ENCODE measurements around the gene TTC21A. TPM values are rescaled to one million over a fixed set of nuclear protein-coding genes. Genes with fewer than 3 reads are reported as not detected.
A peak's percentile ranks its signal among the peaks of the same experiment; 100 is the strongest.

TTC21A gene
- total RNA-seq, 2 donors from 2014 or later: 6.7 to 46.5 TPM

- TF ChIP-seq POLR2A (IDR thresholded peaks at IDR 0.05) (no peak), CTCF (IDR thresholded peaks at IDR 0.05) (peak in 1 of 7 experiments; percentile 24)
- intact Hi-C loops (cut with DNase I): loop anchor here (5.0 kb wide), 1 partner anchor 41 kb away; no protein-coding TSS in a partner anchor
- ATAC-seq (no peak), DNase-seq (peak in 1 of 4 donors; percentile 63)
- 54 to 56% methylated on average over 11 of the region's 11 CpGs for WGBS, 2 donors
- Histone ChIP-seq H3K4me3 (no peak overlapping the region), H3K9me3 (no peaks in the 10 kb centered on the region), H3K4me1 (peaks cover 90% of the 10 kb centered on the region), H3K27ac (peak overlapping the region; percentile 33 to 100 (median 100)), H3K27me3 (no peaks in the 10 kb centered on the region), H3K36me3 (replicated peaks in 1 of 2; ENCODE audit: insufficient read depth in 1 of 2, low read depth in 2 of 2) (peaks cover 20 to 21% of the 10 kb centered on the region in 2 donors)
Measured at GRCh38 chr3:39146083-39146501, 38.6 kb downstream of the TTC21A start.

- peaks cover 90% of the 10 kb centered on the region for H3K4me1 ChIP-seq
- peaks cover 20 to 21% of the 10 kb centered on the region in 2 donors for H3K36me3 ChIP-seq (replicated peaks in 1 of 2; ENCODE audit: insufficient read depth in 1 of 2, low read depth in 2 of 2)
- intact Hi-C loops (cut with DNase I): loop anchor here (5.0 kb wide), 1 partner anchor 40 kb away; no protein-coding TSS in a partner anchor
- H3K27me3 ChIP-seq: no peaks in the 10 kb centered on the region
- no peak overlapping the region for H3K4me3 ChIP-seq
- H3K9me3 ChIP-seq: no peaks in the 10 kb centered on the region
- TF ChIP-seq CTCF (IDR thresholded peaks at IDR 0.05): peak in 1 of 7 experiments; percentile 3
- peak in 1 of 3 donors; percentile 28 for TF ChIP-seq POLR2A (IDR thresholded peaks at IDR 0.05)
- 25 to 37% methylated on average over 11 to 15 of the region's 15 CpGs for WGBS, 2 donors
- ATAC-seq (peak; percentile 25), DNase-seq (peak; percentile 59 to 85 (median 73))
- peak overlapping the region; percentile 33 to 100 (median 100) for H3K27ac ChIP-seq
Measured at GRCh38 chr3:39146611-39147591, 39.4 kb downstream of the TTC21A start.

GRCh38 chr3:39147711-39148434 is 40.4 kb downstream of the TTC21A start:
- Histone ChIP-seq H3K4me3 (no peak overlapping the region), H3K27me3 (no peaks in the 10 kb centered on the region), H3K36me3 (replicated peaks in 1 of 2; ENCODE audit: insufficient read depth in 1 of 2, low read depth in 2 of 2) (peaks cover 16 to 21% of the 10 kb centered on the region in 2 donors), H3K9me3 (no peaks in the 10 kb centered on the region), H3K4me1 (peaks cover 86% of the 10 kb centered on the region), H3K27ac (peak overlapping the region; percentile 33 to 100 (median 100))
- 29 to 32% methylated on average over 9 of the region's 9 CpGs for WGBS, 2 donors
- no peak for ATAC-seq
- TF ChIP-seq CTCF (IDR thresholded peaks at IDR 0.05) (no peak), POLR2A (IDR thresholded peaks at IDR 0.05) (no peak)
- peak in 2 of 4 donors; percentile 34 to 59 for DNase-seq
- intact Hi-C loops (cut with DNase I): loop anchor here (5.0 kb wide), 1 partner anchor 39 kb away; no protein-coding TSS in a partner anchor

- 51 to 59% methylated on average over 7 to 9 of the region's 9 CpGs for WGBS, 2 donors
- Histone ChIP-seq H3K27ac (peak overlapping the region; percentile 33 to 100 (median 100)), H3K4me3 (no peak overlapping the region), H3K4me1 (peaks cover 79% of the 10 kb centered on the region), H3K27me3 (no peaks in the 10 kb centered on the region), H3K36me3 (replicated peaks in 1 of 2; ENCODE audit: insufficient read depth in 1 of 2, low read depth in 2 of 2) (peaks cover 10 to 15% of the 10 kb centered on the region in 2 donors), H3K9me3 (no peaks in the 10 kb centered on the region)
- intact Hi-C loops (cut with DNase I): loop anchor here (5.0 kb wide), 1 partner anchor 39 kb away; no protein-coding TSS in a partner anchor
- no peak for TF ChIP-seq POLR2A (IDR thresholded peaks at IDR 0.05)
- TF ChIP-seq CTCF (IDR thresholded peaks at IDR 0.05): no peak
- DNase-seq: peak in 1 of 4 donors; percentile 39
- no peak for ATAC-seq
Measured at GRCh38 chr3:39148435-39149058, 41.1 kb downstream of the TTC21A start.
